Measurements from ENCODE around the gene PKD1L1. TPM values are rescaled to one million over a fixed set of nuclear protein-coding genes. Genes with fewer than 3 reads are reported as not detected.

PKD1L1 gene
- total RNA-seq, 2 donors from 2014 or later: 0.40 to 1.2 TPM

GRCh38 chr7:47885309-47885986, 62.8 kb downstream of the PKD1L1 start:
- Histone ChIP-seq H3K27me3 (no peaks in the 10 kb centered on the region), H3K27ac (no peak overlapping the region), H3K9ac (ENCODE audit: low read depth in 2 of 2, low read length in 2 of 2) (no peak overlapping the region), H3K4me3 (no peak overlapping the region), H3K9me3 (no peaks in the 10 kb centered on the region), H3K4me1 (no peaks in the 10 kb centered on the region), H3K36me3 (no peaks in the 10 kb centered on the region)
- DNase-seq: no peak
- intact Hi-C loops (cut with DNase I): no loop called here
- TF ChIP-seq CTCF (IDR thresholded peaks at IDR 0.05): no peak

- Histone ChIP-seq H3K4me3 (no peak overlapping the region), H3K9me3 (no peaks in the 10 kb centered on the region), H3K27ac (no peak overlapping the region), H3K36me3 (no peaks in the 10 kb centered on the region), H3K4me1 (no peaks in the 10 kb centered on the region), H3K9ac (ENCODE audit: low read depth in 2 of 2, low read length in 2 of 2) (no peak overlapping the region), H3K27me3 (no peaks in the 10 kb centered on the region)
- TF ChIP-seq CTCF (IDR thresholded peaks at IDR 0.05): no peak
- DNase-seq: no peak
- intact Hi-C loops (cut with DNase I): no loop called here
Observed at GRCh38 chr7:47884675-47885074, 63.6 kb downstream of the PKD1L1 start.

GRCh38 chr7:47882635-47883034, 65.6 kb downstream of the PKD1L1 start:
- TF ChIP-seq CTCF (IDR thresholded peaks at IDR 0.05): no peak
- no peak for DNase-seq
- no peaks in the 10 kb centered on the region for H3K36me3 ChIP-seq
- no peak overlapping the region for H3K27ac ChIP-seq
- intact Hi-C loops (cut with DNase I): no loop called here
- no peaks in the 10 kb centered on the region for H3K27me3 ChIP-seq
- no peak overlapping the region for H3K4me3 ChIP-seq
- H3K9ac ChIP-seq (ENCODE audit: low read depth in 2 of 2, low read length in 2 of 2): no peak overlapping the region
- no peaks in the 10 kb centered on the region for H3K9me3 ChIP-seq
- H3K4me1 ChIP-seq: no peaks in the 10 kb centered on the region

GRCh38 chr7:47881256-47881655, 67.0 kb downstream of the PKD1L1 start:
- no peak for TF ChIP-seq CTCF (IDR thresholded peaks at IDR 0.05)
- Histone ChIP-seq H3K36me3 (no peaks in the 10 kb centered on the region), H3K4me1 (no peaks in the 10 kb centered on the region), H3K4me3 (no peak overlapping the region), H3K9ac (ENCODE audit: low read depth in 2 of 2, low read length in 2 of 2) (no peak overlapping the region), H3K9me3 (no peaks in the 10 kb centered on the region), H3K27ac (no peak overlapping the region), H3K27me3 (no peaks in the 10 kb centered on the region)
- DNase-seq: no peak
- intact Hi-C loops (cut with DNase I): no loop called here

- Histone ChIP-seq H3K4me1 (no peaks in the 10 kb centered on the region), H3K9ac (ENCODE audit: low read depth in 2 of 2, low read length in 2 of 2) (no peak overlapping the region), H3K27ac (no peak overlapping the region), H3K9me3 (no peaks in the 10 kb centered on the region), H3K36me3 (no peaks in the 10 kb centered on the region), H3K4me3 (no peak overlapping the region), H3K27me3 (no peaks in the 10 kb centered on the region)
- TF ChIP-seq CTCF (IDR thresholded peaks at IDR 0.05): no peak
- DNase-seq: no peak
- intact Hi-C loops (cut with DNase I): no loop called here
Observed at GRCh38 chr7:47878662-47879061, 69.6 kb downstream of the PKD1L1 start.
